ENCODE results near the gene CCNG2.

Gene CCNG2

GRCh38 chr4:77175201-77175611 lies 18.2 kb downstream of the CCNG2 start:
- DNase-seq (ENCODE audit: low read depth in 2 of 2): no peak

GRCh38 chr4:77176640-77177039 lies 19.6 kb downstream of the CCNG2 start:
- DNase-seq (ENCODE audit: low read depth in 2 of 2): no peak

- no peak for DNase-seq (ENCODE audit: low read depth in 2 of 2)
Observed at GRCh38 chr4:77177199-77177598, 20.2 kb downstream of the CCNG2 start.

GRCh38 chr4:77178560-77178959 lies 21.6 kb downstream of the CCNG2 start:
- no peak for DNase-seq (ENCODE audit: low read depth in 2 of 2)

GRCh38 chr4:77179519-77179918 lies 22.5 kb downstream of the CCNG2 start:
- DNase-seq (ENCODE audit: low read depth in 2 of 2): no peak

- DNase-seq (ENCODE audit: low read depth in 2 of 2): no peak
Observed at GRCh38 chr4:77181720-77182119, 24.7 kb downstream of the CCNG2 start.

- DNase-seq (ENCODE audit: low read depth in 2 of 2): no peak
Observed at GRCh38 chr4:77183777-77184420, 26.9 kb downstream of the CCNG2 start.

GRCh38 chr4:77184974-77185373 lies 28.0 kb downstream of the CCNG2 start:
- no peak for DNase-seq (ENCODE audit: low read depth in 2 of 2)

GRCh38 chr4:77185686-77186085 lies 28.7 kb downstream of the CCNG2 start:
- no peak for DNase-seq (ENCODE audit: low read depth in 2 of 2)

GRCh38 chr4:77187322-77187721 lies 30.3 kb downstream of the CCNG2 start:
- no peak for DNase-seq (ENCODE audit: low read depth in 2 of 2)

- no peak for DNase-seq (ENCODE audit: low read depth in 2 of 2)
Observed at GRCh38 chr4:77188498-77189220, 31.7 kb downstream of the CCNG2 start.

GRCh38 chr4:77189412-77189811 lies 32.4 kb downstream of the CCNG2 start:
- DNase-seq (ENCODE audit: low read depth in 2 of 2): no peak

GRCh38 chr4:77190053-77190452 lies 33.0 kb downstream of the CCNG2 start:
- DNase-seq (ENCODE audit: low read depth in 2 of 2): no peak

GRCh38 chr4:77193046-77193445 lies 36.0 kb downstream of the CCNG2 start:
- no peak for DNase-seq (ENCODE audit: low read depth in 2 of 2)

GRCh38 chr4:77193511-77194102 lies 36.6 kb downstream of the CCNG2 start:
- DNase-seq (ENCODE audit: low read depth in 2 of 2): peak; percentile 52 to 63

- DNase-seq (ENCODE audit: low read depth in 2 of 2): no peak
Observed at GRCh38 chr4:77194366-77194765, 37.4 kb downstream of the CCNG2 start.

GRCh38 chr4:77194989-77195388 lies 38.0 kb downstream of the CCNG2 start:
- DNase-seq (ENCODE audit: low read depth in 2 of 2): no peak

- DNase-seq (ENCODE audit: low read depth in 2 of 2): no peak
Observed at GRCh38 chr4:77196866-77197265, 39.9 kb downstream of the CCNG2 start.

GRCh38 chr4:77197361-77197760 lies 40.4 kb downstream of the CCNG2 start:
- no peak for DNase-seq (ENCODE audit: low read depth in 2 of 2)

- DNase-seq (ENCODE audit: low read depth in 2 of 2): no peak
Observed at GRCh38 chr4:77197831-77198230, 40.8 kb downstream of the CCNG2 start.

- no peak for DNase-seq (ENCODE audit: low read depth in 2 of 2)
Observed at GRCh38 chr4:77199276-77199675, 42.3 kb downstream of the CCNG2 start.

GRCh38 chr4:77199701-77200100 lies 42.7 kb downstream of the CCNG2 start:
- DNase-seq (ENCODE audit: low read depth in 2 of 2): no peak

GRCh38 chr4:77201343-77201742 lies 44.3 kb downstream of the CCNG2 start:
- no peak for DNase-seq (ENCODE audit: low read depth in 2 of 2)

Measured in stimulated activated CD4-positive, alpha-beta T cell treated with anti-CD3 and anti-CD28 coated beads, Interleukin-1b, Interleukin-23, amount 100 ng/mL, for 4 hours (primary cell).